Naive thymus-derived CD4-positive, alpha-beta T cell (primary cell): ENCODE data around the gene OMP. TPM values are rescaled to one million over a fixed set of nuclear protein-coding genes. Genes with fewer than 3 reads are reported as not detected.

Experiments
- ATAC-seq: fragments of 150-1000 bp; cut with Tn5 transposase; 2 replicates; pipeline ENCODE4 v1.10.0; 2021; ENCODE audit warnings: mild to moderate bottlenecking, moderate library complexity
- CTCF ChIA-PET: fragments of 350-600 bp; sonication (Branson Sonifier 250); formaldehyde crosslinking; loops from one replicate; lab custom pipeline; 2021; ENCODE audit warnings: antibody characterized with exemption; lab: Charles Lee
- POLR2A ChIA-PET: fragments of 350-600 bp; sonication (Branson Sonifier 250); formaldehyde crosslinking; loops from one replicate; lab custom pipeline; 2021; ENCODE audit warnings: antibody characterized with exemption, inconsistent platforms; lab: Charles Lee
- DNase-seq, 9 donors: peaks; one replicate each; pipeline versions ENCODE4 v3.0.0 to v3.0.0-alpha.2; 2020 to 2022; ENCODE audit warnings: mixed read lengths in 1 of 9
- H3K27ac ChIP-seq: one replicate; pipeline ENCODE4 v1.7.0; 2013; ENCODE audit warnings: mild to moderate bottlenecking, low read depth, low read length, moderate library complexity
- H3K27me3 ChIP-seq, 2 donors: one replicate each; pipeline ENCODE4 v1.7.0; 2013; ENCODE audit warnings: low read length in 2 of 2, mild to moderate bottlenecking in 2 of 2, moderate library complexity in 2 of 2; ENCODE audit not compliant: control insufficient read depth in 2 of 2, insufficient read depth in 2 of 2
- H3K36me3 ChIP-seq, 3 experiments: 1 replicate in 2 of 3; 2 replicates in 1 of 3; pipeline ENCODE4 v1.7.0; 2013; ENCODE audit warnings: low read length in 3 of 3, mild to moderate bottlenecking in 3 of 3, moderate library complexity in 1 of 3; ENCODE audit not compliant: insufficient read depth in 3 of 3, control insufficient read depth in 2 of 3
- H3K4me1 ChIP-seq, 2 donors: one replicate each; pipeline ENCODE4 v1.7.0; 2013; ENCODE audit warnings: low read length in 2 of 2, mild to moderate bottlenecking in 2 of 2, moderate library complexity in 1 of 2; ENCODE audit not compliant: control insufficient read depth in 2 of 2, insufficient read depth in 2 of 2
- H3K4me3 ChIP-seq: 2 replicates; pipeline ENCODE4 v1.7.0; 2013; ENCODE audit warnings: mild to moderate bottlenecking, low read length
- H3K9me3 ChIP-seq, 3 experiments: 1 replicate in 2 of 3; 2 replicates in 1 of 3; pipeline ENCODE4 v1.7.0; 2013; ENCODE audit warnings: low read length in 3 of 3; ENCODE audit not compliant: control insufficient read depth in 2 of 3
- H3K27ac Mint-ChIP-seq, 9 donors: one replicate each; pipeline ENCODE4 v1.8.0; 2020 to 2022; ENCODE audit warnings: mixed read lengths in 9 of 9, mild to moderate bottlenecking in 8 of 9, moderate library complexity in 5 of 9, inconsistent platforms in 2 of 9
- H3K27me3 Mint-ChIP-seq, 5 donors: one replicate each; pipeline ENCODE4 v1.8.0; 2021 to 2022; ENCODE audit warnings: mixed read lengths in 5 of 5, mild to moderate bottlenecking in 1 of 5
- H3K36me3 Mint-ChIP-seq, 5 donors: one replicate each; pipeline ENCODE4 v1.8.0; 2020 to 2022; ENCODE audit warnings: mixed read lengths in 5 of 5, mild to moderate bottlenecking in 3 of 5, inconsistent platforms in 1 of 5
- H3K4me1 Mint-ChIP-seq, 7 donors: one replicate each; pipeline ENCODE4 v1.8.0; 2020 to 2022; ENCODE audit warnings: mixed read lengths in 7 of 7, mild to moderate bottlenecking in 3 of 7, inconsistent platforms in 1 of 7
- H3K4me3 Mint-ChIP-seq, 10 donors: one replicate each; pipeline ENCODE4 v1.8.0; 2020 to 2022; ENCODE audit warnings: mild to moderate bottlenecking in 10 of 10, mixed read lengths in 10 of 10, moderate library complexity in 6 of 10, inconsistent platforms in 2 of 10
- H3K9me3 Mint-ChIP-seq, 11 donors: one replicate each; pipeline ENCODE4 v1.8.0; 2020 to 2022; ENCODE audit warnings: mixed read lengths in 11 of 11, mild to moderate bottlenecking in 4 of 11, inconsistent platforms in 1 of 11, moderate library complexity in 1 of 11
- intact Hi-C, 2 donors: fragments of 100-400 bp; cut with micrococcal nuclease; formaldehyde crosslinking; loops; one replicate each; pipeline ENCODE4 v1.15.1; 2023
- polyA plus RNA-seq, 2 donors: library from polyadenylated mRNA; unstranded; fragments of 300-500 nt; fragmentation: Illumina TruSeq; gene quantifications; one replicate each; pipeline ENCODE4 v1.2.3, GENCODE V29; 2021
- total RNA-seq, 6 experiments: library from RNA in 5 of 6; stranded (reverse) in 5 of 6; gene quantifications; 1 replicate in 5 of 6; 2 replicates in 1 of 6; pipeline ENCODE4 v1.2.3 and lab custom pipeline; 2021 to 2026

The OMP gene
- total and polyA plus RNA-seq, 7 experiments from 2014 or later, result 1.1 TPM; not detected in 6

- peaks cover 9 to 28% of the 10 kb centered on the region in 2 donors for H3K4me1 ChIP-seq
- H3K4me3 Mint-ChIP-seq, result peak overlapping the region in 2 of 10 donors; percentile 7 to 66
- no peaks in the 10 kb centered on the region for H3K27me3 ChIP-seq
- CTCF ChIA-PET, result no interaction called here
- H3K4me1 Mint-ChIP-seq, result peaks cover 13 to 36% (median 23%) of the 10 kb centered on the region in 7 donors
- no peaks in the 10 kb centered on the region for H3K9me3 Mint-ChIP-seq
- H3K27ac ChIP-seq, result no peak overlapping the region
- no peaks in the 10 kb centered on the region for H3K36me3 Mint-ChIP-seq
- H3K27me3 Mint-ChIP-seq, result peaks cover 0 to 8% (median 4%) of the 10 kb centered on the region in 5 donors
- no peaks in the 10 kb centered on the region for H3K9me3 ChIP-seq
- H3K36me3 ChIP-seq, result no peaks in the 10 kb centered on the region
- intact Hi-C loops, result no loop called here
- ATAC-seq (no peak), DNase-seq (no peak)
- H3K4me3 ChIP-seq, result no peak overlapping the region
- peak overlapping the region in 4 of 9 donors; percentile 0 to 52 (median 34) for H3K27ac Mint-ChIP-seq
- POLR2A ChIA-PET, result no interaction called here
Measured at GRCh38 chr11:77152846-77153245, 50.2 kb downstream of the OMP start.

Other genes starting within 250 kb of the OMP start
- 10 to 100 TPM in 2 of 5 experiments, 1 to 10 TPM in 3; 4.7 to 15.2 (median 9.0) TPM for gene ACER3, start 241.9 kb upstream of the OMP start, total RNA-seq
- gene ACER3, start 241.9 kb upstream of the OMP start, polyA plus RNA-seq, result 1 to 10 TPM; 6.0 to 9.7 TPM
- gene B3GNT6, start 68.4 kb upstream of the OMP start, total RNA-seq, result not detected
- not detected for gene B3GNT6, start 68.4 kb upstream of the OMP start, polyA plus RNA-seq
- 1 to 10 TPM in 4 of 5 experiments, under 1 TPM in 1; 0.94 to 5.8 (median 5.6) TPM for gene CAPN5, start 35.9 kb upstream of the OMP start, total RNA-seq
- 1 to 10 TPM; 3.0 to 5.8 TPM for gene CAPN5, start 35.9 kb upstream of the OMP start, polyA plus RNA-seq
- 1 to 10 TPM in 1 of 5 experiments, under 1 TPM in 4; 0.07 to 2.5 (median 0.27) TPM for gene MYO7A, start 25.4 kb downstream of the OMP start, total RNA-seq
- not detected for gene MYO7A, start 25.4 kb downstream of the OMP start, polyA plus RNA-seq
- not detected for gene GDPD4, start 198.8 kb downstream of the OMP start, total RNA-seq
- gene GDPD4, start 198.8 kb downstream of the OMP start, polyA plus RNA-seq, result not detected